ENCODE measurements around the gene STRADB. TPM values are rescaled to one million over a fixed set of nuclear protein-coding genes. Genes with fewer than 3 reads are reported as not detected.

The STRADB gene
- total and polyA plus RNA-seq, 2 of the 4 experiments (the other 2 are of a cell fraction), result 14.9 to 31.5 TPM

DNA sequence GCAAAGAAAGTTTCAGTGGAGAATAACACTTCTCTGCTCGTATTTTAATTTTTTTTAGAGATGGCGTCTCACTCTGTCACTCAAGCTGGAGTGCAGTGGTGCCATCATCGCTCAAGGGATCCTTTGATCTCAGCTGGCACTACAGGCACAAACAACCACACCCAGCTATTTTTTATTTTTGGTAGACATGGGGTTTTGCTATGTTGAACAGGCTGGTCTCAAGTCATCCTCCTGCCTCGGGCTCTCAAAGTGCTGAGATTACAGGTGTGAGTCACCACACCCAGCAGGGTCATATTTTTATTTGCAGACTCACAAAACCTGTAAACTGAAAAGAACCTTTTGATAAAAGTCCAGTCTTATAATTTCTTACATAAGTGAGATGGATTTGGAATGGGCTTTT is 2.8 kb upstream of the STRADB start:
- DNase-seq (no peak), ATAC-seq (ENCODE audit: low read depth) (no peak)
- Histone ChIP-seq H3K27ac (ENCODE audit: insufficient read depth, low read length) (no peak overlapping the region), H3K79me1 (ENCODE audit: low read depth in 1 of 2, low read length in 2 of 2) (peaks cover 28 to 68% of the 10 kb centered on the region in 2 experiments), H2AK9ac (replicated peaks; ENCODE audit: low read depth, low read length, poor library complexity) (no peak overlapping the region), H4K5ac (ENCODE audit: low read depth, low read length) (no peak overlapping the region), H3K9me1 (ENCODE audit: insufficient read depth, low read length) (no peaks in the 10 kb centered on the region), H4K91ac (ENCODE audit: insufficient read depth, low read depth, low read length) (no peak overlapping the region), H4K20me1 (ENCODE audit: insufficient read depth, low read length) (peaks cover 7% of the 10 kb centered on the region; the same call in 1 of the 2 replicates), H4K8ac (ENCODE audit: low read depth in 2 of 2, low read length in 2 of 2) (no peak overlapping the region), H2BK15ac (ENCODE audit: low read depth, low read length) (no peak overlapping the region), H3K27me3 (ENCODE audit: control insufficient read depth, insufficient read depth, low read length) (no peaks in the 10 kb centered on the region), H3K56ac (ENCODE audit: extremely low read depth, insufficient read depth, low read length) (no peak overlapping the region), H3K4me2 (ENCODE audit: low read depth, low read length) (no peak overlapping the region), H3K9me3 (ENCODE audit: control insufficient read depth, insufficient read depth, low read length) (no peaks in the 10 kb centered on the region), H2BK5ac (ENCODE audit: low read depth, low read length, poor library complexity, severe bottlenecking) (no peak overlapping the region), H3K14ac (replicated peaks; ENCODE audit: low read depth, low read length) (no peak overlapping the region), H3K4me1 (ENCODE audit: control insufficient read depth, insufficient read depth, low read length) (peaks cover 2% of the 10 kb centered on the region; the same call in 1 of the 2 replicates), H3K23ac (ENCODE audit: low read depth, low read length) (no peak overlapping the region), H2BK120ac (ENCODE audit: low read depth, low read length) (no peak overlapping the region), H3K4me3 (ENCODE audit: insufficient read depth, low read depth, low read length) (no peak overlapping the region), H3K9ac (ENCODE audit: low read depth, low read length) (no peak overlapping the region), H3K18ac (ENCODE audit: low read depth, low read length) (no peak overlapping the region), H2BK20ac (ENCODE audit: low read depth, low read length) (no peak overlapping the region), H2AK5ac (ENCODE audit: low read depth, low read length) (no peak overlapping the region), H2AFZ (replicated peaks; ENCODE audit: low read length, poor library complexity) (no peak overlapping the region), H3K4ac (ENCODE audit: low read depth, low read length) (no peak overlapping the region), H3K36me3 (ENCODE audit: control insufficient read depth, insufficient read depth, low read length) (no peaks in the 10 kb centered on the region)
- CTCF ChIA-PET, result no interaction called here
- no peak for TF ChIP-seq RFX5 (IDR thresholded peaks at IDR 0.05; ENCODE audit: low read depth, low read length)
- no peak for TF ChIP-seq POLR2A (IDR thresholded peaks at IDR 0.05; ENCODE audit: low read depth, low read length)
- no peak for TF ChIP-seq RAD21 (IDR thresholded peaks at IDR 0.05; ENCODE audit: low read length)
- in situ Hi-C loops (cut with MboI; ENCODE audit: low sequenced_read_pairs) (no loop called here), dilution Hi-C loops (cut with HindIII; ENCODE audit: low sequenced_read_pairs, unreplicated experiment) (no loop called here), intact Hi-C loops (cut with micrococcal nuclease) (no loop called here)
- WGBS, 2 experiments (ENCODE audit: extremely low coverage in 2 of 2, insufficient read length in 1 of 2), result no CpG with 5 or more reads among the region's 4 CpGs
- no TSS peak for BruUV-seq (replicated peaks)
- POLR2A ChIA-PET (ENCODE audit: unreplicated experiment), result no interaction called here
